ENCODE measurements around the gene CDKN2B.

CDKN2B gene

DNA sequence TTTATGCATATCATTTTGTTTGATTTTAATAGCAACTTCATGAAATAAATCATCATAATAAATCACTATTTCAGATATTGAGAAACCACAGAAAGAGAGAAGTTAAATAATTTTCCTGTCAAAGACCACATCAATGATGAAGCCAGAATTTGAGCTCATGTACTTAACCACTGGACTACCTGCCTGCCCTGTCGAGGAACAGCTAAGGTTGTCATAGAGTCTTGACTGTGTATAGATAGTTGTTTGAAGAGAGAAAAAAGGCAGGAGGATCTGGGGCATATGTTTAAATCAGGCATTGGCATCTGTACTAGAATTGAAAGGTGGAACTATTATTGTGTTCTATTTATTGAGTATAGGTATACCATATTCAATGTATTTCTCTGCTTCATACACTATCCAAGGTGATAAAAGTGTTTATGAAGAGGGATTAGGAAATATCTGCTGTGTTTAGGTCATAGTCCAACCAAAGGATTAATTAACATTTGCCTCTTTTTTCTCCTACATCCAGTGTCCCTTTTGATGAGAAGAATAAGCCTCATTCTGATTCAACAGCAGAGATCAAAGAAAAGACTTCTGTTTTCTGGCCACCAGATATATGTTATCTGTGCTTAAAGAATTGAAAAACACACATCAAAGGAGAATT lies 37.3 kb upstream of the CDKN2B start:
- no peak overlapping the region for H3K4me3 ChIP-seq (ENCODE audit: low read depth, low read length)
- H3K9ac ChIP-seq (ENCODE audit: low read length) = no peak overlapping the region
- H3K27ac ChIP-seq (ENCODE audit: low read depth, low read length) = no peak overlapping the region
- peaks cover 6% of the 10 kb centered on the region; the same call in 1 of the 2 replicates for H3K4me1 ChIP-seq (ENCODE audit: control insufficient read depth, insufficient read depth, low read length)
- no peaks in the 10 kb centered on the region for H3K27me3 ChIP-seq (ENCODE audit: control insufficient read depth, insufficient read depth, low read length)
- no peaks in the 10 kb centered on the region for H3K36me3 ChIP-seq (ENCODE audit: control insufficient read depth, insufficient read depth, low read length)
- no peaks in the 10 kb centered on the region for H3K9me3 ChIP-seq (ENCODE audit: control insufficient read depth, insufficient read depth, low read depth, low read length)

DNA sequence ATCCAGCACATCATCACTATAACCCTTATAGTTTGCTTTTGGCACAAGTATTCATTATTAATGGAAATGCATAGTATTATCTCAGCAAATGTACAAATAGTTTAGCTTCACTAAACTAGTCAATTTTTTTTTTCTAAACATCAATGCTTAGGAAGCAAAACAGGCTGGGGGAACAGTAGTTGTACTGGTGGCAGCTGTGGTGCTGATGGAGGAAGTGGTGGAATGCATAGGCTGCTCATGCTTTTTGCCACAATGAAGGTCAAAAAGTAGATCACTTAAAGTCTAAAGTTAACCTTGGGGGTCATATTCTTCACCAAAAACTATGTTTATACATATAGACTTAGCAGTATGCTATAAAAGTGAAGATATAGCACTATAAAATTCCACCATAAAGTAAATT lies 36.3 kb upstream of the CDKN2B start:
- H3K4me3 ChIP-seq (ENCODE audit: low read depth, low read length) = no peak overlapping the region
- no peak overlapping the region for H3K9ac ChIP-seq (ENCODE audit: low read length)
- H3K36me3 ChIP-seq (ENCODE audit: control insufficient read depth, insufficient read depth, low read length) = no peaks in the 10 kb centered on the region
- H3K27ac ChIP-seq (ENCODE audit: low read depth, low read length) = no peak overlapping the region
- no peaks in the 10 kb centered on the region for H3K27me3 ChIP-seq (ENCODE audit: control insufficient read depth, insufficient read depth, low read length)
- 0 out of 2 replicates have a peak, but pooled peaks cover 2% of the 10 kb centered on the region for H3K4me1 ChIP-seq (ENCODE audit: control insufficient read depth, insufficient read depth, low read length)
- no peaks in the 10 kb centered on the region for H3K9me3 ChIP-seq (ENCODE audit: control insufficient read depth, insufficient read depth, low read depth, low read length)

DNA sequence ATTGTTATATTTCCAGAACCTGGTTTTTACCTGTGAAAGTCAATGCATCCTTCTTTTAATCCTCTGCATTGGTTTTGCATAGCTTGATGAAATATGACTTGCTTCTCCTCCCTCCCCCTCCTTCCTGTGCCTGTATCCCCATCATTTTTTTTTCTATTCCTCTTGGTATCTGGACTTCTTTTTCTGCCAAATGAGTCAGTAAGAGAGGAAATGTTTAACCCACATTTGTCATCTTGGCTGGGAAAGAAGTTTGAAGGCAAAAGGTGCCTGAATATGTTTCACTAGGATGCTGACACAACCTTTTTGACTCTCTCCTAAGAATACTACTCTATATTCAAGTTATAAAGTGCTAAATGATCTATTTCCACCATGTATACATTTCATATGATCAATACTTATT lies 35.5 kb upstream of the CDKN2B start:
- H3K27me3 ChIP-seq (ENCODE audit: control insufficient read depth, insufficient read depth, low read length) = no peaks in the 10 kb centered on the region
- H3K4me1 ChIP-seq (ENCODE audit: control insufficient read depth, insufficient read depth, low read length) = 0 out of 2 replicates have a peak, but pooled peaks cover 2% of the 10 kb centered on the region
- no peak overlapping the region for H3K4me3 ChIP-seq (ENCODE audit: low read depth, low read length)
- no peaks in the 10 kb centered on the region for H3K36me3 ChIP-seq (ENCODE audit: control insufficient read depth, insufficient read depth, low read length)
- no peak overlapping the region for H3K9ac ChIP-seq (ENCODE audit: low read length)
- H3K27ac ChIP-seq (ENCODE audit: low read depth, low read length) = no peak overlapping the region
- no peaks in the 10 kb centered on the region for H3K9me3 ChIP-seq (ENCODE audit: control insufficient read depth, insufficient read depth, low read depth, low read length)

DNA sequence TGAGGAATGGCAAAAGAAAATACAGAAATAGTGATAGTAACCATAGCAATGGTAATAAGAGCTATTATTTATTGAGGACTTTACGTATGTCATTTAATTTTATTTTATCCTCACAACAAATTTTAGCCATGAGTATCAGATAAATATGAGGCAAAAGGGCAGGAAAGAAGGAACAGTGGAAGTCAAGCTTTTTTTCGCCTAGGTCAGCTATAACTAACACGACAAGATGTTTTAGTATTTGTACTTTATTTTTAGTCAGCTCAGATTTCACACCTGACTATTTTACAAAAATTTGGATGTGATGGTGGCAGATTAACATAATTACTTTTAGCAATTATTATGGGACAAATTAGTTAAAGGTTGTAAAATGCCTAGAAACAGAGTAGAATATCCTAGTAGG lies 34.8 kb upstream of the CDKN2B start:
- Histone ChIP-seq H3K4me3 (ENCODE audit: low read depth, low read length) (no peak overlapping the region), H3K36me3 (ENCODE audit: control insufficient read depth, insufficient read depth, low read length) (no peaks in the 10 kb centered on the region), H3K27ac (ENCODE audit: low read depth, low read length) (no peak overlapping the region), H3K27me3 (ENCODE audit: control insufficient read depth, insufficient read depth, low read length) (no peaks in the 10 kb centered on the region), H3K9me3 (ENCODE audit: control insufficient read depth, insufficient read depth, low read depth, low read length) (no peaks in the 10 kb centered on the region), H3K4me1 (ENCODE audit: control insufficient read depth, insufficient read depth, low read length) (0 out of 2 replicates have a peak, but pooled peaks cover 2% of the 10 kb centered on the region), H3K9ac (ENCODE audit: low read length) (no peak overlapping the region)

DNA sequence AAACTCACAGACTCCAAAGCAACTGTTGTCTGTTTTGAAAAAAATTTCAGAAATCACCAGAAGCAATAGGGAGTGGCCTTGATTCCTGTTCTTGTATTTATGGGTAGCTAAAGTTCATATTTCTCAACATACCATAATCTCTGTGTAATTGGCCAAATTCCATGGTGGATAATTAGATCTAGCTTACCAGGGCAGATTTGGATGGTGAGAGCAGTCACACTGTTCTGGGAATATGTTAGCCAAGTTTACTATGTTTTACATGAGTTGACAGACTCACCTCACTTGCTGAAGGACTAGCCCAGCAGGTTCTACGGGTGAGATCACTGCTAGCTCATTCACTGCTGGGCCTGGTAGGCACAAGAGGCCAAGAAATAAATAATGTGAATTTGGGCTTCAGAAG lies 32.7 kb upstream of the CDKN2B start:
- Histone ChIP-seq H3K4me3 (ENCODE audit: low read depth, low read length) (no peak overlapping the region), H3K27me3 (ENCODE audit: control insufficient read depth, insufficient read depth, low read length) (no peaks in the 10 kb centered on the region), H3K9ac (ENCODE audit: low read length) (no peak overlapping the region), H3K27ac (ENCODE audit: low read depth, low read length) (no peak overlapping the region), H3K36me3 (ENCODE audit: control insufficient read depth, insufficient read depth, low read length) (no peaks in the 10 kb centered on the region), H3K4me1 (ENCODE audit: control insufficient read depth, insufficient read depth, low read length) (0 out of 2 replicates have a peak, but pooled peaks cover 2% of the 10 kb centered on the region), H3K9me3 (ENCODE audit: control insufficient read depth, insufficient read depth, low read depth, low read length) (no peaks in the 10 kb centered on the region)

DNA sequence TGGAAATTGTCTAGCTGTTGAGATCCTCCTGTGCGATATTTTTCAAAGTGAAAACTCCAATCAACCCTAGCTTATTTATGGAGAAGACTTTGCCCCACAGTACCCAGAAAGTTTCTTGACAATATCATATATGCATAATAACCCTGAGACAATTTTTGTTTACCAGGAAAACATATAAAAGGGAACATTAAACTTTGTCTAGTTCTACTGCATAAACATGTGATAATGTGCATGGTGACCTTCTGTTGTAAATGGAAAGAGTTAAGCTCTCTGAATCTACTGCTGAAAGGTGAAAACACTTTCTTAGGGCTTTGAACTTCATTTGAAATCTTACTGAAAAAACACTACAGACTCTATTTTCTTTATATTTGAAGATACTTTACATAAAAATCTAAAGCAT lies 32.2 kb upstream of the CDKN2B start:
- Histone ChIP-seq H3K27me3 (ENCODE audit: control insufficient read depth, insufficient read depth, low read length) (no peaks in the 10 kb centered on the region), H3K9me3 (ENCODE audit: control insufficient read depth, insufficient read depth, low read depth, low read length) (no peaks in the 10 kb centered on the region), H3K9ac (ENCODE audit: low read length) (no peak overlapping the region), H3K27ac (ENCODE audit: low read depth, low read length) (no peak overlapping the region), H3K4me1 (ENCODE audit: control insufficient read depth, insufficient read depth, low read length) (0 out of 2 replicates have a peak, but pooled peaks cover 2% of the 10 kb centered on the region), H3K4me3 (ENCODE audit: low read depth, low read length) (no peak overlapping the region), H3K36me3 (ENCODE audit: control insufficient read depth, insufficient read depth, low read length) (no peaks in the 10 kb centered on the region)

DNA sequence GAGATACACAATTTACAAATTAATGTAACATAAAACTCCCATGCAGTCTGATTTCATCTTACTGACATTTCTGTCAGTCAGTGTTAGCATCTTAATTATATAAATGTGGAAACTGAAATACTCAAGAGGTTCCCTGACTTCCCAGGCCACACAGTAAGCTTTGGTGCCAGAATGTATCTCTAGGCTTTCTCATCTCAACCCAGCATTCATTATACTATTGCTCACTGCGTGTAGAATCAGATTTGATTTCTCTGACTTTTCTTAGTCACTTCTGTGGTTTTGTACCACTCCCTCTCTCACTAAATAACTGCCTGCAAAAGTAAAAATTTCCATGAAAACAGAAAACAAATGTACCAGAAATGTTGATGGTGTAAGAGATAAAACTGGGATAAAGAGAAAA lies 31.7 kb upstream of the CDKN2B start:
- Histone ChIP-seq H3K27ac (ENCODE audit: low read depth, low read length) (no peak overlapping the region), H3K27me3 (ENCODE audit: control insufficient read depth, insufficient read depth, low read length) (no peaks in the 10 kb centered on the region), H3K36me3 (ENCODE audit: control insufficient read depth, insufficient read depth, low read length) (no peaks in the 10 kb centered on the region), H3K4me1 (ENCODE audit: control insufficient read depth, insufficient read depth, low read length) (0 out of 2 replicates have a peak, but pooled peaks cover 2% of the 10 kb centered on the region), H3K4me3 (ENCODE audit: low read depth, low read length) (no peak overlapping the region), H3K9me3 (ENCODE audit: control insufficient read depth, insufficient read depth, low read depth, low read length) (no peaks in the 10 kb centered on the region), H3K9ac (ENCODE audit: low read length) (no peak overlapping the region)

DNA sequence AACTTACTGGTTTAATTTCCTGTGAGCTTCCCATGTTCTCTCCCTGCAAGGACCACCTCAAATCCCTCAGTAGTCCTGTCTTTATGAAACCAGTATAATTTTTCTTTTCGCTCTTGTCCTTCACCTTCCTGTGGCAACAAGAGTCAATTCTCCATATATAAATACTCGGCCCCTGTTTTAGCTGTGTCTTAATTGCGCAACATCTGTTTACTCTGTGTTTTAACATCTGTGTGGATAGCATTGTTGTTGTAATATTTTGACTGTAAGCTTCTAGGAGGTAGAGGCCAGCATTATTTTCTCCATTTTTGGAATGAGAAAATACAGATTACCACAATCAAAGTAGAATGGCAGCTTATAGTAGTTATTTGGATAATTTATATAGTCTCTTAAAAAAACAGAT lies 30.2 kb upstream of the CDKN2B start:
- H3K27me3 ChIP-seq (ENCODE audit: control insufficient read depth, insufficient read depth, low read length) = no peaks in the 10 kb centered on the region
- H3K4me3 ChIP-seq (ENCODE audit: low read depth, low read length) = no peak overlapping the region
- H3K9me3 ChIP-seq (ENCODE audit: control insufficient read depth, insufficient read depth, low read depth, low read length) = no peaks in the 10 kb centered on the region
- H3K27ac ChIP-seq (ENCODE audit: low read depth, low read length) = no peak overlapping the region
- no peaks in the 10 kb centered on the region for H3K36me3 ChIP-seq (ENCODE audit: control insufficient read depth, insufficient read depth, low read length)
- H3K4me1 ChIP-seq (ENCODE audit: control insufficient read depth, insufficient read depth, low read length) = 0 out of 2 replicates have a peak, but pooled peaks cover 2% of the 10 kb centered on the region
- no peak overlapping the region for H3K9ac ChIP-seq (ENCODE audit: low read length)

DNA sequence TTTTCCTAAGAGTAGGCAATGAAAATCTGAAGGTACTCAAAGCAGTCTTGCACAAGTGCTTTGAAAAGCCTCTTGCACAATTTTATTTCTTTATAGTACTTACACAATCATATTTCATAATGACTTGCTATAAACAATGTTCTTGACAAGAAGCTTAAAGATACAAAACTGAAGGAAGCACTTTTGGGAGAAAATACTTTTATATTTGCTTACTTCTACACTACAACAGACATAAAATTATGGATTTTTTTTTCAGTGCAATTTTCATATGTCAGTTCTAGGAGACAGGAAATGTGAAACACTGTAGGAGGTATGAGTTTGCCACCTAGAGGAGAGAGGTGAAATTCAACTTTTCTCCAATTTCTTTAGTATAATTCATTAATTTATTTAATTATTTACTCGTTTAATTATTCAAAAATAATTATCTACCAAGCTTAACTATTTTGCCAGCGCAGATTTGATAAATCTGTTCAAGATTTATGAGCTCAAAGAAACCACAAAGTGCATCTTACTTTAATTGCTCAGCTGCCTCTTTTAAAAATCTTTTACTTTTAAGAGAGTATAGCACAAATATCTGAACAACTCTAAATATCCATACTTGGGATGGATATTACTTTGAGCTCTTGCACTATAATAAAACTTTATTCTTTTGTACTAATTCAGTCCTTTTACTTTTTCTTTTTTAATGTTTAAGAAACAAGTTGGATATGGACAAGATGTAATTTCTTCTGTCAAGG lies 29.0 kb upstream of the CDKN2B start:
- H3K27ac ChIP-seq (ENCODE audit: low read depth, low read length) = no peak overlapping the region
- no peaks in the 10 kb centered on the region for H3K27me3 ChIP-seq (ENCODE audit: control insufficient read depth, insufficient read depth, low read length)
- no peak overlapping the region for H3K4me3 ChIP-seq (ENCODE audit: low read depth, low read length)
- H3K4me1 ChIP-seq (ENCODE audit: control insufficient read depth, insufficient read depth, low read length) = 0 out of 2 replicates have a peak, but pooled peaks cover 2% of the 10 kb centered on the region
- no peaks in the 10 kb centered on the region for H3K36me3 ChIP-seq (ENCODE audit: control insufficient read depth, insufficient read depth, low read length)
- H3K9ac ChIP-seq (ENCODE audit: low read length) = no peak overlapping the region
- no peaks in the 10 kb centered on the region for H3K9me3 ChIP-seq (ENCODE audit: control insufficient read depth, insufficient read depth, low read depth, low read length)

DNA sequence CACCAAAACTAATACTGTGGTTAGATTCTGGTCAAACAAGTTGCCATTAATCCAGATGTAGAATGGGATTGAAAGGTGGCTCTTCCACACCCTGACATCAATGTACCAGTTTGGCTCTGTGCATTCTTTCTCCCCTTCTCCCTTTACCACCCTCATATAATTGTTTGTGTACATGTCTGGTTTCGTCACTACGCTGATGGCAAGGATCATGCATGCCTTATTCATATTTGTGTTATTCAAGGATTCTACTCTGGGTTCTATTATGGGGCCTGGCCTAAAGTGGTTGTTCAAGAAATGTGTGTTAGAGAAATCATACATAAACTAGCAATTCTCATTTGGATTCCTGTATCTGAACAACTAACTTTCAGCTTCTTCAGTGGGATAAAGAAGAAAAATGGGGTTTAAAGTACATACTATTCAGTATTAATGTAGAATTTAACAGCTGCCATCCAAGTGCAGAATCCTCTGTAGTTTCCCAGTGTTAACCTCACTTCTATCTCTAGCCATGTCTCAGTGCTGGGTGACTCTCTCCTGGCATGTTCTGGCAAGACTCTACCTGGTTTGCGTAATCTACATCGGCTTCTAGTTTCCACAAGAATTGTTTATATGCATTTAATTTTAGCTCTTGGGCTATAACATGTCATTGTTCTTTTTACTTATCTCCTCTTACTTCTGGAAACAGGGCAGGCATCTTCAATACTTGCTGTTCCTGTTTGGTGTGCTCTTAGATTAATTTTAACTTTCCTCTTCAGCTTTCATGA lies 27.9 kb upstream of the CDKN2B start:
- Histone ChIP-seq H3K9ac (ENCODE audit: low read length) (no peak overlapping the region), H3K9me3 (ENCODE audit: control insufficient read depth, insufficient read depth, low read depth, low read length) (no peaks in the 10 kb centered on the region), H3K4me3 (ENCODE audit: low read depth, low read length) (no peak overlapping the region), H3K36me3 (ENCODE audit: control insufficient read depth, insufficient read depth, low read length) (no peaks in the 10 kb centered on the region), H3K27me3 (ENCODE audit: control insufficient read depth, insufficient read depth, low read length) (no peaks in the 10 kb centered on the region), H3K27ac (ENCODE audit: low read depth, low read length) (no peak overlapping the region), H3K4me1 (ENCODE audit: control insufficient read depth, insufficient read depth, low read length) (0 out of 2 replicates have a peak, but pooled peaks cover 2% of the 10 kb centered on the region)

DNA sequence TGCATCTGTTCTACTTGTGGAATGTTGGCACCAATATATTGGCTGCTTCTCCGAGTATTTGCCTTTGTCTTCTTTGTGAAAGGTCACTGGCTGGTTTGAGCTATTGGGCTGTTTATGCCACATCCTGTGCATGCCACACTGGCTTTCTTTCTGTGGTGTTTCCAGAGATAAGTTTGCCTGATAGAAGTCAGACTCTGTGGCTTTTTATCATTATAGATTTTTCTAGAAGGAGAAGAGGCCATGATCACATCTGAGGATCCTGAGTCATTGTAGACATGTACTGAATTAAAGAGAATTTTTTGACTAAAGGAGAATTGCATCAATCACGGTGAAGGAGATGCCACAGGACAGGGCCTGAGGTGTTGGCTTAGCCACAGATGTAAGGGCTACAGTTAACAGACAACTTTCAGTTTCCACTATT lies 26.5 kb upstream of the CDKN2B start:
- no peaks in the 10 kb centered on the region for H3K9me3 ChIP-seq (ENCODE audit: control insufficient read depth, insufficient read depth, low read depth, low read length)
- H3K9ac ChIP-seq (ENCODE audit: low read length) = no peak overlapping the region
- H3K4me3 ChIP-seq (ENCODE audit: low read depth, low read length) = no peak overlapping the region
- no peaks in the 10 kb centered on the region for H3K27me3 ChIP-seq (ENCODE audit: control insufficient read depth, insufficient read depth, low read length)
- no peaks in the 10 kb centered on the region for H3K36me3 ChIP-seq (ENCODE audit: control insufficient read depth, insufficient read depth, low read length)
- no peaks in the 10 kb centered on the region for H3K4me1 ChIP-seq (ENCODE audit: control insufficient read depth, insufficient read depth, low read length)
- H3K27ac ChIP-seq (ENCODE audit: low read depth, low read length) = no peak overlapping the region

All from HUES6 (cell line).